Measurements from ENCODE around the gene RIMS1. TPM values are rescaled to one million over a fixed set of nuclear protein-coding genes. Genes with fewer than 3 reads are reported as not detected.

RIMS1 gene
- total and polyA plus RNA-seq, 4 donors, result 0.14 to 5.7 (median 1.6) TPM

GRCh38 chr6:72374172-72374571 lies 487.8 kb downstream of the RIMS1 start:
- DNase-seq (no peak), ATAC-seq (ENCODE audit: insufficient read depth, low FRiP score) (no peak)
- H3K9ac ChIP-seq (ENCODE audit: insufficient read depth in 1 of 2, low read length in 2 of 2), result no peak overlapping the region
- no peaks in the 10 kb centered on the region for H3K4me1 ChIP-seq (ENCODE audit: control insufficient read depth in 5 of 5, insufficient read depth in 5 of 5, low read length in 5 of 5)
- 92 to 98% methylated on average over 3 of the region's 3 CpGs for WGBS, 2 donors
- H3K27me3 ChIP-seq (ENCODE audit: control insufficient read depth in 3 of 3, insufficient read depth in 3 of 3, low read length in 2 of 3), result no peaks in the 10 kb centered on the region
- no peak overlapping the region for H3K4me3 ChIP-seq
- no peak overlapping the region for H3K27ac ChIP-seq (ENCODE audit: low read depth in 1 of 2, low read length in 1 of 2)
- H3K36me3 ChIP-seq (ENCODE audit: control insufficient read depth in 4 of 4, insufficient read depth in 4 of 4, low read length in 4 of 4), result no peaks in the 10 kb centered on the region
- peaks cover 0 to 4% (median 0%) of the 10 kb centered on the region in 4 donors for H3K9me3 ChIP-seq (ENCODE audit: control insufficient read depth in 4 of 4, insufficient read depth in 3 of 4, low read length in 3 of 4)
- TF ChIP-seq CTCF (IDR thresholded peaks at IDR 0.05; ENCODE audit: control extremely low read depth, extremely low read depth), result no peak

GRCh38 chr6:72374857-72375256 lies 488.5 kb downstream of the RIMS1 start:
- WGBS, 2 donors, result 75 to 82% methylated on average over 4 of the region's 4 CpGs
- Histone ChIP-seq H3K27ac (ENCODE audit: low read depth in 1 of 2, low read length in 1 of 2) (no peak overlapping the region), H3K36me3 (ENCODE audit: control insufficient read depth in 4 of 4, insufficient read depth in 4 of 4, low read length in 4 of 4) (no peaks in the 10 kb centered on the region), H3K9me3 (ENCODE audit: control insufficient read depth in 4 of 4, insufficient read depth in 3 of 4, low read length in 3 of 4) (peaks cover 0 to 4% (median 0%) of the 10 kb centered on the region in 4 donors), H3K27me3 (ENCODE audit: control insufficient read depth in 3 of 3, insufficient read depth in 3 of 3, low read length in 2 of 3) (no peaks in the 10 kb centered on the region), H3K4me3 (no peak overlapping the region), H3K9ac (ENCODE audit: insufficient read depth in 1 of 2, low read length in 2 of 2) (no peak overlapping the region), H3K4me1 (ENCODE audit: control insufficient read depth in 5 of 5, insufficient read depth in 5 of 5, low read length in 5 of 5) (no peaks in the 10 kb centered on the region)
- no peak for TF ChIP-seq CTCF (IDR thresholded peaks at IDR 0.05; ENCODE audit: control extremely low read depth, extremely low read depth)
- ATAC-seq (ENCODE audit: insufficient read depth, low FRiP score) (no peak), DNase-seq (no peak)

GRCh38 chr6:72376736-72377135 lies 490.4 kb downstream of the RIMS1 start:
- Histone ChIP-seq H3K27ac (ENCODE audit: low read depth in 1 of 2, low read length in 1 of 2) (no peak overlapping the region), H3K36me3 (ENCODE audit: control insufficient read depth in 4 of 4, insufficient read depth in 4 of 4, low read length in 4 of 4) (no peaks in the 10 kb centered on the region), H3K9me3 (ENCODE audit: control insufficient read depth in 4 of 4, insufficient read depth in 3 of 4, low read length in 3 of 4) (peaks cover 0 to 4% (median 0%) of the 10 kb centered on the region in 4 donors), H3K4me3 (no peak overlapping the region), H3K4me1 (ENCODE audit: control insufficient read depth in 5 of 5, insufficient read depth in 5 of 5, low read length in 5 of 5) (no peaks in the 10 kb centered on the region), H3K27me3 (ENCODE audit: control insufficient read depth in 3 of 3, insufficient read depth in 3 of 3, low read length in 2 of 3) (no peaks in the 10 kb centered on the region), H3K9ac (ENCODE audit: insufficient read depth in 1 of 2, low read length in 2 of 2) (no peak overlapping the region)
- DNase-seq (no peak), ATAC-seq (ENCODE audit: insufficient read depth, low FRiP score) (no peak)
- WGBS, 2 donors, result 96 to 97% methylated on average over 2 of the region's 2 CpGs
- no peak for TF ChIP-seq CTCF (IDR thresholded peaks at IDR 0.05; ENCODE audit: control extremely low read depth, extremely low read depth)

GRCh38 chr6:72381076-72381475 lies 494.7 kb downstream of the RIMS1 start:
- TF ChIP-seq CTCF (IDR thresholded peaks at IDR 0.05; ENCODE audit: control extremely low read depth, extremely low read depth), result no peak
- Histone ChIP-seq H3K36me3 (ENCODE audit: control insufficient read depth in 4 of 4, insufficient read depth in 4 of 4, low read length in 4 of 4) (no peaks in the 10 kb centered on the region), H3K4me3 (no peak overlapping the region), H3K4me1 (ENCODE audit: control insufficient read depth in 5 of 5, insufficient read depth in 5 of 5, low read length in 5 of 5) (no peaks in the 10 kb centered on the region), H3K9me3 (ENCODE audit: control insufficient read depth in 4 of 4, insufficient read depth in 3 of 4, low read length in 3 of 4) (peaks cover 0 to 5% (median under 1%) of the 10 kb centered on the region in 4 donors), H3K27me3 (ENCODE audit: control insufficient read depth in 3 of 3, insufficient read depth in 3 of 3, low read length in 2 of 3) (no peaks in the 10 kb centered on the region), H3K27ac (ENCODE audit: low read depth in 1 of 2, low read length in 1 of 2) (no peak overlapping the region), H3K9ac (ENCODE audit: insufficient read depth in 1 of 2, low read length in 2 of 2) (no peak overlapping the region)
- ATAC-seq (ENCODE audit: insufficient read depth, low FRiP score) (no peak), DNase-seq (no peak)
- WGBS, 2 donors, result 83 to 84% methylated on average over 6 of the region's 6 CpGs
